ENCODE data around the gene IFT27. TPM values are rescaled to one million over a fixed set of nuclear protein-coding genes. Genes with fewer than 3 reads are reported as not detected.

IFT27 gene
- total RNA-seq, 1 experiment from 2014 or later: 8.3 TPM

DNA sequence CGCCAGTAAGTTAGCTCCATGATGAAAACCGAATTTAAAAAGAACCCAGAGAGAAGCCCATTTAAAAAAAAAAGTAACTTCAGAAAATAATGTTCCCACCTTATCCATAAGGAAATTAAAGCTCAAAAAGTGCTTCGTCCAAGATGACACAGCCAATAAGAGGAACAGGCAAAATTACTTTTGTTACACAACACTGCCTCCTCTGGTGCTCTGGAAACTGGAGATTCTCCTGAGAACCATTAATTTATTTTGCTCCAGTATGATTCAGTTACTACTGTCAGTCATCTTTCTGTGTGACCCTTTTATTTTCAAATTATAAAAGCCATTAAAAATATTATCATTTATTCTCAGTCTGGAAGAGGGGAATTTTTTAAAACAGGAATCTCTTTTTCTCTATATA, 2.0 kb downstream of the IFT27 start:
- H3K27me3 ChIP-seq (replicated peaks; ENCODE audit: control insufficient read depth, insufficient read depth, low read length): no peaks in the 10 kb centered on the region
- Mint-ChIP-seq H3K36me3 (ENCODE audit: insufficient read depth, unreplicated experiment) (no peaks in the 10 kb centered on the region), H3K27ac (ENCODE audit: unreplicated experiment) (no peak overlapping the region), H3K4me1 (ENCODE audit: low read depth, unreplicated experiment) (peaks cover 5% of the 10 kb centered on the region), H3K9me3 (ENCODE audit: unreplicated experiment) (peaks cover 9% of the 10 kb centered on the region), H3K27me3 (ENCODE audit: insufficient read depth, unreplicated experiment) (peaks cover 11% of the 10 kb centered on the region), H3K4me3 (ENCODE audit: unreplicated experiment) (no peak overlapping the region)
- no peaks in the 10 kb centered on the region for H3K9me3 ChIP-seq
- no peak for DNase-seq
- ChIA-PET POLR2A (interaction anchor here (1.2 kb wide), 1 partner anchor 245 kb away, joined by 3 read pairs; the partner anchor contains the start of gene EIF3D), CTCF (interaction anchor here (0.6 to 1.0 kb wide), 3 partner anchors 79 to 245 kb away, joined by 3 to 4 read pairs (median 3); partner anchors contain the start of gene EIF3D)
- H3K36me3 ChIP-seq (ENCODE audit: control insufficient read depth, insufficient read depth, low read length): no peaks in the 10 kb centered on the region
- intact Hi-C loops (cut with micrococcal nuclease; ENCODE audit: unreplicated experiment): loop anchor here (10.0 kb wide), 1 partner anchor 249 kb away; the partner anchor contains the start of gene EIF3D
- TF ChIP-seq, protein P1, sequence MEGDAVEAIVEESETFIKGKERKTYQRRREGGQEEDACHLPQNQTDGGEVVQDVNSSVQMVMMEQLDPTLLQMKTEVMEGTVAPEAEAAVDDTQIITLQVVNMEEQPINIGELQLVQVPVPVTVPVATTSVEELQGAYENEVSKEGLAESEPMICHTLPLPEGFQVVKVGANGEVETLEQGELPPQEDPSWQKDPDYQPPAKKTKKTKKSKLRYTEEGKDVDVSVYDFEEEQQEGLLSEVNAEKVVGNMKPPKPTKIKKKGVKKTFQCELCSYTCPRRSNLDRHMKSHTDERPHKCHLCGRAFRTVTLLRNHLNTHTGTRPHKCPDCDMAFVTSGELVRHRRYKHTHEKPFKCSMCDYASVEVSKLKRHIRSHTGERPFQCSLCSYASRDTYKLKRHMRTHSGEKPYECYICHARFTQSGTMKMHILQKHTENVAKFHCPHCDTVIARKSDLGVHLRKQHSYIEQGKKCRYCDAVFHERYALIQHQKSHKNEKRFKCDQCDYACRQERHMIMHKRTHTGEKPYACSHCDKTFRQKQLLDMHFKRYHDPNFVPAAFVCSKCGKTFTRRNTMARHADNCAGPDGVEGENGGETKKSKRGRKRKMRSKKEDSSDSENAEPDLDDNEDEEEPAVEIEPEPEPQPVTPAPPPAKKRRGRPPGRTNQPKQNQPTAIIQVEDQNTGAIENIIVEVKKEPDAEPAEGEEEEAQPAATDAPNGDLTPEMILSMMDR (IDR thresholded peaks at IDR 0.05; ENCODE audit: insufficient read depth in 1 of 2, low read depth in 1 of 2, low read length in 1 of 2, severe bottlenecking in 1 of 2, unreplicated experiment in 1 of 2): no peak
- 0 out of 2 replicates have a peak, but pooled peaks cover 5% of the 10 kb centered on the region for H3K4me1 ChIP-seq
- BruUV-seq (replicated peaks): no TSS peak
- no peak overlapping the region for H3K4me3 ChIP-seq (ENCODE audit: low read depth, low read length)

DNA sequence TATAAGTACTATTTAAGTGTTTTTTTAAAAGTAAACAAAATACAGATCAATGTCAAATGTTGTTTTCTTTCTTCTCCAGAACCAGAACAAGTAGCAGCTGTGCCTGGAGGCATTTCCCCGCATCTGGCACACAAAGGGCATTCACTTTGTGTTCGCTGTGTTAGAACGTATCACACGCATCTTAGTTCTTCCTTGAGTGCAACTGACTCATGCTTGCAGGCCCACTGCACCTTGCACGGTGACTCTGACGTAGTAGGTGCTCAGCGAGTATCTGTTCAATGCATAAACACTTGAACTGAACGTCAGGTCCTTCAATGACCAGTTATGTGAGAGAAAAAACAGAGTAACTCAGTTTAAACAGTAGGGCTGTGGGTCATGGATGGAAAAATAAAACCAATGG, 3.5 kb downstream of the IFT27 start:
- POLR2A ChIA-PET: no interaction called here
- Mint-ChIP-seq H3K27ac (ENCODE audit: unreplicated experiment) (no peak overlapping the region), H3K4me1 (ENCODE audit: low read depth, unreplicated experiment) (peaks cover 5% of the 10 kb centered on the region), H3K27me3 (ENCODE audit: insufficient read depth, unreplicated experiment) (peaks cover 14% of the 10 kb centered on the region), H3K36me3 (ENCODE audit: insufficient read depth, unreplicated experiment) (no peaks in the 10 kb centered on the region), H3K4me3 (ENCODE audit: unreplicated experiment) (no peak overlapping the region), H3K9me3 (ENCODE audit: unreplicated experiment) (no peaks in the 10 kb centered on the region)
- TF ChIP-seq, protein P1 (IDR thresholded peaks at IDR 0.05; ENCODE audit: insufficient read depth in 1 of 2, low read depth in 1 of 2, low read length in 1 of 2, severe bottlenecking in 1 of 2, unreplicated experiment in 1 of 2): no peak
- DNase-seq: no peak
- CTCF ChIA-PET: no interaction called here
- Histone ChIP-seq H3K4me1 (0 out of 2 replicates have a peak, but pooled peaks cover 5% of the 10 kb centered on the region), H3K36me3 (ENCODE audit: control insufficient read depth, insufficient read depth, low read length) (no peaks in the 10 kb centered on the region), H3K9me3 (no peaks in the 10 kb centered on the region), H3K27me3 (replicated peaks; ENCODE audit: control insufficient read depth, insufficient read depth, low read length) (no peaks in the 10 kb centered on the region), H3K4me3 (ENCODE audit: low read depth, low read length) (no peak overlapping the region)
- no TSS peak for BruUV-seq (replicated peaks)
- intact Hi-C loops (cut with micrococcal nuclease; ENCODE audit: unreplicated experiment): loop anchor here (10.0 kb wide), 1 partner anchor 248 kb away; the partner anchor contains the start of gene EIF3D

DNA sequence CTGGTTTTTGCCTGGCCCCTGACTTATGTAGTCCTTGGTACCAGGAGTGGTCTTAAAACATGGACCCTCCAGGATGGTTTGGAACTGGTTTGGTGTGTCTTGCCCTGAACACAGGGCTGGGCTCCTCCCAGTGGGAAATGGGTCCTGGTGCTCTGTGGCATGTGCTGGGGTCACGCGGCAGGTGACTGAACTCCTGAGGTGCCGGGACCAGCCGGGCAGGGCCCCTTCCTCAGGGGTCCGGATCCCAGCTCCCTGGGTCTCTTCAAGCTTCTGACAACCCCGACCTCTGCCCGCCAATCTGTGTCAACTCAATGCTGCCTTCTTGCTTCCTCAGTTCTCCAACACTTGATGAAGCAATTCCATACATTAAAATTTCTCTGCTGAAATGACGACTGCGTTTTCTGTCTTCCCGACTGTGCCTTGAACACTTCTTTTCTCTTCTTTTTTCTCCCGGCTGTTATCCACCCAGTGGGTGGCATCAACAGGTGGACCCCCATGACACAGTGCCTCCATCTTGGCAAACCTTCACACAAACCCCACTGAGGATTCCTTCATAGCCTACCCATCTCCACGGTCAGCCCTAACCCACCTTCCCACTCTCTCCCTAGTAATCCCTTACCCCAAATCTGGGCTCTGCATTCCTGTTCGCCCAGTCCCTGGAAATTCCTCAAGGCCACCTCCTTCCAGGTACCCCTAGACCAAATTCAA, 4.4 kb downstream of the IFT27 start:
- Histone ChIP-seq H3K4me1 (0 out of 2 replicates have a peak, but pooled peaks cover 5% of the 10 kb centered on the region), H3K36me3 (ENCODE audit: control insufficient read depth, insufficient read depth, low read length) (no peaks in the 10 kb centered on the region), H3K9me3 (no peaks in the 10 kb centered on the region), H3K27me3 (replicated peaks; ENCODE audit: control insufficient read depth, insufficient read depth, low read length) (no peaks in the 10 kb centered on the region), H3K4me3 (ENCODE audit: low read depth, low read length) (no peak overlapping the region)
- Mint-ChIP-seq H3K9me3 (ENCODE audit: unreplicated experiment) (no peaks in the 10 kb centered on the region), H3K36me3 (ENCODE audit: insufficient read depth, unreplicated experiment) (no peaks in the 10 kb centered on the region), H3K4me3 (ENCODE audit: unreplicated experiment) (no peak overlapping the region), H3K27ac (ENCODE audit: unreplicated experiment) (no peak overlapping the region), H3K27me3 (ENCODE audit: insufficient read depth, unreplicated experiment) (peaks cover 14% of the 10 kb centered on the region), H3K4me1 (ENCODE audit: low read depth, unreplicated experiment) (peaks cover 5% of the 10 kb centered on the region)
- ChIA-PET CTCF (no interaction called here), POLR2A (no interaction called here)
- BruUV-seq (replicated peaks): no TSS peak
- TF ChIP-seq, protein P1 (IDR thresholded peaks at IDR 0.05; ENCODE audit: insufficient read depth in 1 of 2, low read depth in 1 of 2, low read length in 1 of 2, severe bottlenecking in 1 of 2, unreplicated experiment in 1 of 2): no peak
- DNase-seq: no peak
- intact Hi-C loops (cut with micrococcal nuclease; ENCODE audit: unreplicated experiment): loop anchor here (10.0 kb wide), 1 partner anchor 247 kb away; the partner anchor contains the start of gene EIF3D

Measured in Caco-2 (cell line).